ENCODE data around the gene RAPGEF4. TPM values are rescaled to one million over a fixed set of nuclear protein-coding genes. Genes with fewer than 3 reads are reported as not detected.

Gene RAPGEF4
- total and polyA plus RNA-seq, 2 of the 8 experiments (the other 6 are each of a cell fraction or from before 2014, with no cell fraction given), result 1.2 to 2.6 TPM

- Histone ChIP-seq H3K18ac (ENCODE audit: extremely low read depth, low read length) (no peak overlapping the region), H3K4me2 (ENCODE audit: insufficient read depth in 1 of 2, low read depth in 2 of 2, low read length in 2 of 2) (no peak overlapping the region), H4K8ac (ENCODE audit: extremely low read depth, insufficient read depth, low read length) (no peak overlapping the region), H3K9ac (replicated peaks in 1 of 4; ENCODE audit: extremely low read depth in 1 of 4, low read depth in 3 of 4, low read length in 3 of 4) (no peak overlapping the region), H3K9me3 (ENCODE audit: insufficient read depth in 2 of 2, low read depth in 1 of 2, low read length in 1 of 2) (no peaks in the 10 kb centered on the region), H3K14ac (ENCODE audit: insufficient read length) (no peak overlapping the region), H3K4me1 (replicated peaks in 1 of 4; ENCODE audit: control insufficient read depth in 3 of 4, insufficient read depth in 4 of 4, low read length in 3 of 4) (no peaks in the 10 kb centered on the region), H2BK15ac (ENCODE audit: low read length) (no peak overlapping the region), H2BK12ac (ENCODE audit: low read depth, low read length) (no peak overlapping the region), H3K23me2 (ENCODE audit: low read depth, low read length) (no peaks in the 10 kb centered on the region), H4K91ac (replicated peaks; ENCODE audit: insufficient read length, low read length) (no peak overlapping the region), H2BK5ac (ENCODE audit: low read depth, low read length) (no peak overlapping the region), H3K4ac (replicated peaks; ENCODE audit: insufficient read length, low read depth, low read length) (no peak overlapping the region), H3K36me3 (ENCODE audit: control insufficient read depth in 2 of 4, insufficient read depth in 4 of 4, low read length in 3 of 4) (no peaks in the 10 kb centered on the region), H2BK20ac (ENCODE audit: low read length) (no peak overlapping the region), H2BK120ac (replicated peaks; ENCODE audit: low read depth, low read length) (no peak overlapping the region), H3K27ac (ENCODE audit: low read depth, low read length) (no peak overlapping the region), H4K20me1 (replicated peaks in 1 of 2; ENCODE audit: control insufficient read depth in 1 of 2, insufficient read depth in 2 of 2, low read length in 2 of 2) (no peaks in the 10 kb centered on the region), H3K79me1 (ENCODE audit: low read depth, low read length) (no peaks in the 10 kb centered on the region), H2AFZ (ENCODE audit: low read length) (no peak overlapping the region), H3K27me3 (replicated peaks in 1 of 4; ENCODE audit: control insufficient read depth in 3 of 4, extremely low read depth in 1 of 4, insufficient read depth in 3 of 4, low read length in 3 of 4) (no peaks in the 10 kb centered on the region), H3K79me2 (ENCODE audit: control insufficient read depth in 1 of 2, insufficient read depth in 2 of 2, low read length in 2 of 2) (no peaks in the 10 kb centered on the region), H3K56ac (replicated peaks; ENCODE audit: insufficient read length, low read depth, low read length) (no peak overlapping the region), H3K23ac (ENCODE audit: insufficient read length) (no peak overlapping the region), H3K4me3 (ENCODE audit: extremely low read depth in 1 of 4, insufficient read depth in 2 of 4, low read depth in 3 of 4, low read length in 4 of 4) (no peak overlapping the region), H4K5ac (ENCODE audit: insufficient read length, low read depth, low read length) (no peak overlapping the region), H2AK5ac (ENCODE audit: low read depth, low read length) (no peak overlapping the region)
- FAIRE-seq (no peak), DNase-seq (ENCODE audit: low read depth in 1 of 2, low spot score in 2 of 2) (no peak)
- POLR2A ChIA-PET (ENCODE audit: partially characterized antibody), result no interaction called here
- CTCF ChIA-PET (ENCODE audit: partially characterized antibody), result no interaction called here
- no peak for TF ChIP-seq SUZ12 (IDR thresholded peaks at IDR 0.05; ENCODE audit: low read length)
Observed at GRCh38 chr2:172788871-172789270, 53.2 kb downstream of the RAPGEF4 start.

All from H1 (cell line).